ENCODE results near the gene C19orf81. TPM values are rescaled to one million over a fixed set of nuclear protein-coding genes. Genes with fewer than 3 reads are reported as not detected.

Gene C19orf81
- total and polyA plus RNA-seq, 2 of the 8 experiments (the other 6 are each of a cell fraction or from before 2014, with no cell fraction given): 11.7 to 13.0 TPM

- Histone ChIP-seq H3K9me3 (ENCODE audit: insufficient read depth in 2 of 2, low read depth in 1 of 2, low read length in 1 of 2) (no peaks in the 10 kb centered on the region), H3K27me3 (replicated peaks in 1 of 4; ENCODE audit: control insufficient read depth in 3 of 4, extremely low read depth in 1 of 4, insufficient read depth in 3 of 4, low read length in 3 of 4) (no peaks in the 10 kb centered on the region), H4K8ac (ENCODE audit: extremely low read depth, insufficient read depth, low read length) (no peak overlapping the region), H3K9ac (replicated peaks in 1 of 4; ENCODE audit: extremely low read depth in 1 of 4, low read depth in 3 of 4, low read length in 3 of 4) (no peak overlapping the region), H3K18ac (ENCODE audit: extremely low read depth, low read length) (no peak overlapping the region), H3K4me2 (ENCODE audit: insufficient read depth in 1 of 2, low read depth in 2 of 2, low read length in 2 of 2) (no peak overlapping the region), H3K14ac (ENCODE audit: insufficient read length) (no peak overlapping the region), H2AK5ac (ENCODE audit: low read depth, low read length) (no peak overlapping the region), H3K36me3 (ENCODE audit: control insufficient read depth in 2 of 4, insufficient read depth in 4 of 4, low read length in 3 of 4) (no peaks in the 10 kb centered on the region), H3K79me2 (ENCODE audit: control insufficient read depth in 1 of 2, insufficient read depth in 2 of 2, low read length in 2 of 2) (no peaks in the 10 kb centered on the region), H3K56ac (replicated peaks; ENCODE audit: insufficient read length, low read depth, low read length) (no peak overlapping the region), H3K23me2 (ENCODE audit: low read depth, low read length) (no peaks in the 10 kb centered on the region), H3K23ac (ENCODE audit: insufficient read length) (no peak overlapping the region), H2BK20ac (ENCODE audit: low read length) (no peak overlapping the region), H3K4me1 (replicated peaks in 1 of 4; ENCODE audit: control insufficient read depth in 3 of 4, insufficient read depth in 4 of 4, low read length in 3 of 4) (0 out of 7 replicates have a peak, but pooled peaks cover 0 to 4% (median 0%) of the 10 kb centered on the region in 4 experiments), H2BK5ac (ENCODE audit: low read depth, low read length) (no peak overlapping the region), H2BK15ac (ENCODE audit: low read length) (no peak overlapping the region), H2AFZ (ENCODE audit: low read length) (no peak overlapping the region), H3K79me1 (ENCODE audit: low read depth, low read length) (no peaks in the 10 kb centered on the region), H4K5ac (ENCODE audit: insufficient read length, low read depth, low read length) (no peak overlapping the region), H4K20me1 (replicated peaks in 1 of 2; ENCODE audit: control insufficient read depth in 1 of 2, insufficient read depth in 2 of 2, low read length in 2 of 2) (no peaks in the 10 kb centered on the region), H2BK120ac (replicated peaks; ENCODE audit: low read depth, low read length) (no peak overlapping the region), H2BK12ac (ENCODE audit: low read depth, low read length) (no peak overlapping the region), H4K91ac (replicated peaks; ENCODE audit: insufficient read length, low read length) (no peak overlapping the region), H3K4me3 (ENCODE audit: extremely low read depth in 1 of 4, insufficient read depth in 2 of 4, low read depth in 3 of 4, low read length in 4 of 4) (no peak overlapping the region), H3K27ac (ENCODE audit: low read depth, low read length) (no peak overlapping the region), H3K4ac (replicated peaks; ENCODE audit: insufficient read length, low read depth, low read length) (no peak overlapping the region)
- WGBS, 2 experiments (ENCODE audit: extremely low coverage in 1 of 2, insufficient coverage in 1 of 2, insufficient read length in 1 of 2, insufficient replicate concordance in 2 of 2, low coverage in 1 of 2, low lambda C conversion rate in 2 of 2, missing lambda C conversion rate in 1 of 2): 82% methylated on average over 4 of the region's 4 CpGs; no CpG with 5 or more reads in 1 of the 2 experiments
- no peak for FAIRE-seq
- ChIA-PET CTCF (ENCODE audit: partially characterized antibody) (interaction anchor here (0.6 kb wide), 2 partner anchors 59 to 89 kb away, joined by 3 read pairs; no protein-coding TSS in a partner anchor), POLR2A (ENCODE audit: partially characterized antibody) (no interaction called here)
- no peak for DNase-seq (ENCODE audit: low read depth in 1 of 2, low spot score in 2 of 2)
These were observed 23.2 kb upstream of the C19orf81 start for GRCh38 chr19:50626011-50626410.
